Immature natural killer cell (primary cell): ENCODE measurements around the gene ZNF248. TPM values are rescaled to one million over a fixed set of nuclear protein-coding genes. Genes with fewer than 3 reads are reported as not detected.

ENCODE experiments used
- DNase-seq, 3 donors: peaks; one replicate each; pipeline ENCODE4 v3.0.0; 2022; ENCODE audit warnings: mixed read lengths in 1 of 3
- H3K27ac Mint-ChIP-seq, 6 donors: one replicate each; pipeline ENCODE4 v1.8.0; 2020; ENCODE audit warnings: mixed read lengths in 6 of 6, mild to moderate bottlenecking in 5 of 6, inconsistent platforms in 4 of 6, moderate library complexity in 3 of 6
- H3K27me3 Mint-ChIP-seq, 3 donors: one replicate each; pipeline ENCODE4 v1.8.0; 2020 to 2021; ENCODE audit warnings: low read depth in 3 of 3, mild to moderate bottlenecking in 3 of 3, mixed read lengths in 3 of 3, moderate library complexity in 3 of 3, inconsistent platforms in 1 of 3
- H3K36me3 Mint-ChIP-seq, 3 donors: one replicate each; pipeline ENCODE4 v1.8.0; 2020; ENCODE audit warnings: mixed read lengths in 3 of 3, inconsistent platforms in 2 of 3, mild to moderate bottlenecking in 2 of 3
- H3K4me1 Mint-ChIP-seq, 2 donors: one replicate each; pipeline ENCODE4 v1.8.0; 2020; ENCODE audit warnings: inconsistent platforms in 2 of 2, mild to moderate bottlenecking in 2 of 2, mixed read lengths in 2 of 2, moderate library complexity in 1 of 2
- H3K4me3 Mint-ChIP-seq, 5 donors: one replicate each; pipeline ENCODE4 v1.8.0; 2020; ENCODE audit warnings: mild to moderate bottlenecking in 5 of 5, mixed read lengths in 5 of 5, inconsistent platforms in 3 of 5, moderate library complexity in 3 of 5
- H3K9me3 Mint-ChIP-seq, 6 donors: one replicate each; pipeline ENCODE4 v1.8.0; 2020; ENCODE audit warnings: mild to moderate bottlenecking in 6 of 6, mixed read lengths in 6 of 6, inconsistent platforms in 4 of 6, moderate library complexity in 3 of 6
- polyA plus RNA-seq, 3 donors: library from polyadenylated mRNA; unstranded; fragments of 300-500 nt; fragmentation: Illumina TruSeq; gene quantifications; one replicate each; pipeline ENCODE4 v1.2.3, GENCODE V29; 2021

Gene ZNF248
- polyA plus RNA-seq: 1 to 10 TPM in 2 of 3 donors, under 1 TPM in 1; 0.53 to 4.4 (median 2.7) TPM

GRCh38 chr10:37857287-37858211 is at the start of gene ZNF248:
Gene ZNF248, minus strand, starts transcription at chr10:37857610. Its CDS starts 1,300 bp downstream, at chr10:37856310.
- Mint-ChIP-seq H3K27me3 (peaks cover 5 to 9% (median 8%) of the 10 kb centered on the region in 3 donors), H3K36me3 (peaks cover 0 to 9% (median 9%) of the 10 kb centered on the region in 3 donors), H3K4me3 (peak within 1 kb of the TSS; percentile 85 to 96 (median 94)), H3K27ac (peak within 1 kb of the TSS; percentile 76 to 98 (median 96)), H3K9me3 (no peaks in the 10 kb centered on the region), H3K4me1 (peaks cover 20 to 54% of the 10 kb centered on the region in 2 donors)
- DNase-seq: peak; percentile 94 to 96 (median 96)

GRCh38 chr10:37906382-37906781 is 49.0 kb upstream of the ZNF248 start:
- H3K9me3 Mint-ChIP-seq: peaks cover 0 to 19% (median 9%) of the 10 kb centered on the region in 6 donors
- no peak overlapping the region for H3K27ac Mint-ChIP-seq
- no peaks in the 10 kb centered on the region for H3K36me3 Mint-ChIP-seq
- H3K4me1 Mint-ChIP-seq: no peaks in the 10 kb centered on the region
- H3K27me3 Mint-ChIP-seq: peaks cover 0 to 5% (median 0%) of the 10 kb centered on the region in 3 donors
- DNase-seq: no peak
- H3K4me3 Mint-ChIP-seq: no peak overlapping the region

- peaks cover 0 to 7% (median 5%) of the 10 kb centered on the region in 3 donors for H3K36me3 Mint-ChIP-seq
- no peak for DNase-seq
- no peak overlapping the region for H3K4me3 Mint-ChIP-seq
- H3K27me3 Mint-ChIP-seq: peaks cover 0 to 2% (median 0%) of the 10 kb centered on the region in 3 donors
- H3K27ac Mint-ChIP-seq: no peak overlapping the region
- peaks cover 25 to 54% (median 42%) of the 10 kb centered on the region in 6 donors for H3K9me3 Mint-ChIP-seq
- H3K4me1 Mint-ChIP-seq: no peaks in the 10 kb centered on the region
Measured at GRCh38 chr10:37896436-37896835, 39.0 kb upstream of the ZNF248 start.

- no peak overlapping the region for H3K4me3 Mint-ChIP-seq
- no peak overlapping the region for H3K27ac Mint-ChIP-seq
- peaks cover 5 to 12% (median 8%) of the 10 kb centered on the region in 3 donors for H3K36me3 Mint-ChIP-seq
- peaks cover 24 to 61% (median 49%) of the 10 kb centered on the region in 6 donors for H3K9me3 Mint-ChIP-seq
- no peaks in the 10 kb centered on the region for H3K4me1 Mint-ChIP-seq
- no peak for DNase-seq
- peaks cover 0 to 3% (median 0%) of the 10 kb centered on the region in 3 donors for H3K27me3 Mint-ChIP-seq
Measured at GRCh38 chr10:37895674-37896073, 38.3 kb upstream of the ZNF248 start.

GRCh38 chr10:37885850-37886249 is 28.4 kb upstream of the ZNF248 start:
- H3K27ac Mint-ChIP-seq: no peak overlapping the region
- H3K36me3 Mint-ChIP-seq: peaks cover 0 to 7% (median 7%) of the 10 kb centered on the region in 3 donors

GRCh38 chr10:37872955-37873354 is 15.5 kb upstream of the ZNF248 start:
- no peak overlapping the region for H3K27ac Mint-ChIP-seq
- DNase-seq: no peak
- H3K9me3 Mint-ChIP-seq: no peaks in the 10 kb centered on the region
- H3K4me3 Mint-ChIP-seq: no peak overlapping the region
- no peaks in the 10 kb centered on the region for H3K4me1 Mint-ChIP-seq
- no peaks in the 10 kb centered on the region for H3K36me3 Mint-ChIP-seq
- H3K27me3 Mint-ChIP-seq: peaks cover 0 to 4% (median 0%) of the 10 kb centered on the region in 3 donors

More at GRCh38 chr10:37885850-37886249, 28.4 kb upstream of the ZNF248 start:
- no peak overlapping the region for H3K4me3 Mint-ChIP-seq
- peaks cover 4 to 17% (median 7%) of the 10 kb centered on the region in 6 donors for H3K9me3 Mint-ChIP-seq
- peaks cover under 1 to 7% (median 4%) of the 10 kb centered on the region in 3 donors for H3K27me3 Mint-ChIP-seq
- H3K4me1 Mint-ChIP-seq: no peaks in the 10 kb centered on the region
- DNase-seq: no peak

GRCh38 chr10:37872283-37872682 is 14.9 kb upstream of the ZNF248 start:
- H3K9me3 Mint-ChIP-seq: no peaks in the 10 kb centered on the region
- H3K4me1 Mint-ChIP-seq: no peaks in the 10 kb centered on the region
- no peak overlapping the region for H3K27ac Mint-ChIP-seq
- no peak for DNase-seq
- H3K4me3 Mint-ChIP-seq: no peak overlapping the region
- H3K27me3 Mint-ChIP-seq: peaks cover 0 to 4% (median 0%) of the 10 kb centered on the region in 3 donors
- no peaks in the 10 kb centered on the region for H3K36me3 Mint-ChIP-seq

GRCh38 chr10:37871568-37872251 is 14.3 kb upstream of the ZNF248 start:
- no peak for DNase-seq
- Mint-ChIP-seq H3K4me1 (no peaks in the 10 kb centered on the region), H3K27ac (no peak overlapping the region), H3K27me3 (peaks cover 0 to 4% (median 0%) of the 10 kb centered on the region in 3 donors), H3K4me3 (no peak overlapping the region), H3K9me3 (no peaks in the 10 kb centered on the region), H3K36me3 (no peaks in the 10 kb centered on the region)

- Mint-ChIP-seq H3K27ac (no peak overlapping the region), H3K4me1 (no peaks in the 10 kb centered on the region), H3K9me3 (no peaks in the 10 kb centered on the region), H3K36me3 (no peaks in the 10 kb centered on the region), H3K4me3 (no peak overlapping the region), H3K27me3 (peaks cover 0 to 4% (median 0%) of the 10 kb centered on the region in 3 donors)
- no peak for DNase-seq
Measured at GRCh38 chr10:37871143-37871542, 13.7 kb upstream of the ZNF248 start.

- no peaks in the 10 kb centered on the region for H3K9me3 Mint-ChIP-seq
- H3K27me3 Mint-ChIP-seq: peaks cover 0 to 5% (median 0%) of the 10 kb centered on the region in 3 donors
- H3K4me1 Mint-ChIP-seq: no peaks in the 10 kb centered on the region
- no peak for DNase-seq
- H3K36me3 Mint-ChIP-seq: peaks cover 0 to 4% (median 0%) of the 10 kb centered on the region in 3 donors
- no peak overlapping the region for H3K27ac Mint-ChIP-seq
- no peak overlapping the region for H3K4me3 Mint-ChIP-seq
Measured at GRCh38 chr10:37868796-37869195, 11.4 kb upstream of the ZNF248 start.

GRCh38 chr10:37865957-37866803 is 8.8 kb upstream of the ZNF248 start:
- no peak overlapping the region for H3K27ac Mint-ChIP-seq
- no peaks in the 10 kb centered on the region for H3K4me1 Mint-ChIP-seq
- no peak overlapping the region for H3K4me3 Mint-ChIP-seq
- peaks cover 0 to 4% (median 0%) of the 10 kb centered on the region in 3 donors for H3K36me3 Mint-ChIP-seq
- DNase-seq: no peak
- H3K9me3 Mint-ChIP-seq: no peaks in the 10 kb centered on the region
- peaks cover 0 to 2% (median 0%) of the 10 kb centered on the region in 3 donors for H3K27me3 Mint-ChIP-seq

GRCh38 chr10:37865264-37865663 is 7.9 kb upstream of the ZNF248 start:
- Mint-ChIP-seq H3K27ac (no peak overlapping the region), H3K27me3 (peaks cover 0 to 2% (median 0%) of the 10 kb centered on the region in 3 donors), H3K36me3 (peaks cover 0 to 4% (median 0%) of the 10 kb centered on the region in 3 donors), H3K4me1 (no peaks in the 10 kb centered on the region), H3K9me3 (no peaks in the 10 kb centered on the region), H3K4me3 (no peak overlapping the region)
- DNase-seq: no peak
